ENCODE results near the gene MAST1. TPM values are rescaled to one million over a fixed set of nuclear protein-coding genes. Genes with fewer than 3 reads are reported as not detected.

MAST1 gene
- total RNA-seq, 1 experiment from 2014 or later: 11.2 TPM

GRCh38 chr19:12828494-12828893 lies 9.8 kb upstream of the MAST1 start:
- Histone ChIP-seq H3K9ac (ENCODE audit: low read length) (no peak overlapping the region), H3K4me1 (ENCODE audit: insufficient read depth, low read length) (no peaks in the 10 kb centered on the region), H4K20me1 (ENCODE audit: low read length) (no peaks in the 10 kb centered on the region), H3K9me3 (ENCODE audit: low read length) (no peaks in the 10 kb centered on the region), H3K79me2 (ENCODE audit: low read length) (no peaks in the 10 kb centered on the region), H2AFZ (ENCODE audit: low read length) (no peak overlapping the region), H3K4me2 (ENCODE audit: low read length) (peak overlapping the region; percentile 47), H3F3A (ENCODE audit: low read length, unreplicated experiment) (peaks cover 3% of the 10 kb centered on the region), H3K36me3 (ENCODE audit: low read depth, low read length) (no peaks in the 10 kb centered on the region), H3K27me3 (ENCODE audit: low read length) (no peaks in the 10 kb centered on the region), H3K27ac (ENCODE audit: low read length) (no peak overlapping the region), H3K4me3 (ENCODE audit: low read length) (no peak overlapping the region), H3K9me2 (replicated peaks; ENCODE audit: low read length) (no peaks in the 10 kb centered on the region)
- ATAC-seq (peak; percentile 60), DNase-seq (peak; percentile 49)
- intact Hi-C loops (cut with micrococcal nuclease): no loop called here
- CTCF ChIA-PET: no interaction called here
- TF ChIP-seq CTCF (conservative IDR thresholded peaks at IDR 0.05; ENCODE audit: low read depth, low read length): no peak
- TF ChIP-seq EZH2 (IDR thresholded peaks at IDR 0.05; ENCODE audit: low read length, unreplicated experiment): no peak
- TF ChIP-seq EZH2phosphoT487 (IDR thresholded peaks at IDR 0.05; ENCODE audit: borderline replicate concordance, low read length): no peak
- no TSS peak for BruUV-seq (replicated peaks)
- POLR2A ChIA-PET (ENCODE audit: unreplicated experiment): interaction anchor here (0.6 kb wide), 1 partner anchor 87 kb away, joined by 8 read pairs; no protein-coding TSS in a partner anchor

- intact Hi-C loops (cut with micrococcal nuclease): no loop called here
- no peak for TF ChIP-seq EZH2 (IDR thresholded peaks at IDR 0.05; ENCODE audit: low read length, unreplicated experiment)
- no peak for TF ChIP-seq CTCF (conservative IDR thresholded peaks at IDR 0.05; ENCODE audit: low read depth, low read length)
- TF ChIP-seq EZH2phosphoT487 (IDR thresholded peaks at IDR 0.05; ENCODE audit: borderline replicate concordance, low read length): no peak
- no peak overlapping the region for H2AFZ ChIP-seq (ENCODE audit: low read length)
- no peaks in the 10 kb centered on the region for H3K36me3 ChIP-seq (ENCODE audit: low read depth, low read length)
- H3K4me3 ChIP-seq (ENCODE audit: low read length): no peak overlapping the region
- no peaks in the 10 kb centered on the region for H4K20me1 ChIP-seq (ENCODE audit: low read length)
- H3K9me3 ChIP-seq (ENCODE audit: low read length): no peaks in the 10 kb centered on the region
- peaks cover 11% of the 10 kb centered on the region for H3K27me3 ChIP-seq (ENCODE audit: low read length)
- POLR2A ChIA-PET (ENCODE audit: unreplicated experiment): no interaction called here
- no peaks in the 10 kb centered on the region for H3K9me2 ChIP-seq (replicated peaks; ENCODE audit: low read length)
- no peak overlapping the region for H3K9ac ChIP-seq (ENCODE audit: low read length)
- DNase-seq (no peak), ATAC-seq (no peak)
- CTCF ChIA-PET: no interaction called here
- peak overlapping the region; percentile 65 for H3K4me2 ChIP-seq (ENCODE audit: low read length)
- peaks cover 11% of the 10 kb centered on the region for H3K4me1 ChIP-seq (ENCODE audit: insufficient read depth, low read length)
- no TSS peak for BruUV-seq (replicated peaks)
- no peak overlapping the region for H3K27ac ChIP-seq (ENCODE audit: low read length)
- H3K79me2 ChIP-seq (ENCODE audit: low read length): no peaks in the 10 kb centered on the region
- H3F3A ChIP-seq (ENCODE audit: low read length, unreplicated experiment): peaks cover 6% of the 10 kb centered on the region
Observed at GRCh38 chr19:12833418-12833737, 4.9 kb upstream of the MAST1 start.

- ChIA-PET CTCF (no interaction called here), POLR2A (ENCODE audit: unreplicated experiment) (no interaction called here)
- Histone ChIP-seq H3K4me3 (ENCODE audit: low read length) (peak overlapping the region; percentile 71), H3K9me3 (ENCODE audit: low read length) (no peaks in the 10 kb centered on the region), H3K27me3 (ENCODE audit: low read length) (peaks cover 11% of the 10 kb centered on the region), H3K36me3 (ENCODE audit: low read depth, low read length) (no peaks in the 10 kb centered on the region), H4K20me1 (ENCODE audit: low read length) (no peaks in the 10 kb centered on the region), H3K4me2 (ENCODE audit: low read length) (peak overlapping the region; percentile 83), H3F3A (ENCODE audit: low read length, unreplicated experiment) (peaks cover 4% of the 10 kb centered on the region), H2AFZ (ENCODE audit: low read length) (peak overlapping the region; percentile 68), H3K9ac (ENCODE audit: low read length) (no peak overlapping the region), H3K4me1 (ENCODE audit: insufficient read depth, low read length) (peaks cover 12% of the 10 kb centered on the region), H3K79me2 (ENCODE audit: low read length) (no peaks in the 10 kb centered on the region), H3K27ac (ENCODE audit: low read length) (no peak overlapping the region), H3K9me2 (replicated peaks; ENCODE audit: low read length) (no peaks in the 10 kb centered on the region)
- BruUV-seq (replicated peaks): no TSS peak
- TF ChIP-seq EZH2phosphoT487 (IDR thresholded peaks at IDR 0.05; ENCODE audit: borderline replicate concordance, low read length): no peak
- ATAC-seq (peak; percentile 7; the same call in 1 of the 2 replicates), DNase-seq (peak; percentile 39)
- intact Hi-C loops (cut with micrococcal nuclease): no loop called here
Observed at GRCh38 chr19:12833738-12834565, 4.4 kb upstream of the MAST1 start.

Data from PC-3 (cell line).